HG03139 (cell line): ENCODE measurements around the gene RHOXF2.
"Not testable (repeated sequence)": the region's sequence is repeated elsewhere in the genome, so short reads cannot be mapped to it uniquely, and the experiment has no call there.

Source experiments
- ATAC-seq: cut with Tn5 transposase; IDR thresholded peaks from one replicate; pipeline ENCODE4 v1.9.1; 2021; ENCODE audit not compliant: unreplicated experiment

RHOXF2 gene

DNA sequence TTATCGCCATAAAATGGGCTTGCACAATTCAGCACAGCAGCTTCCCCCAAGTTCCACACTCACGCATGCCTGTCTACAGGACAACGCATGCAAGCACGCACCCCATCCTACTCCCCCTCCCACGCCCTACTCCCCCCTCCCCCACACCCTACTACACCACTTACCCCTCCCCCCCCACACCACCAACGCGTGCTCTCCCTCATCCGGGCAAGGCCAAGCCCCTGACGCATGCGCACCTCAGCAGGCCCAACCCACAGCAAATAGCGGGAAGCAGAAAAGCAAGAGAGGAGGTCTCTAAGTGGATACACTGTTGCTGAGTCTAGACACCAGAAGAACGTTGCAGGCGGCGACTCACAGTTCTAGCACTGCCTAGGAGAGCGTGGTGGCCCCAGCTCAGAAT lies at the start of gene RHOXF2:
TSS of gene RHOXF2 (plus strand) at position 301 of the 400 bp plus-strand sequence. CDS start 138 bp downstream, outside the sequence.
- not testable (repeated sequence) for ATAC-seq

DNA sequence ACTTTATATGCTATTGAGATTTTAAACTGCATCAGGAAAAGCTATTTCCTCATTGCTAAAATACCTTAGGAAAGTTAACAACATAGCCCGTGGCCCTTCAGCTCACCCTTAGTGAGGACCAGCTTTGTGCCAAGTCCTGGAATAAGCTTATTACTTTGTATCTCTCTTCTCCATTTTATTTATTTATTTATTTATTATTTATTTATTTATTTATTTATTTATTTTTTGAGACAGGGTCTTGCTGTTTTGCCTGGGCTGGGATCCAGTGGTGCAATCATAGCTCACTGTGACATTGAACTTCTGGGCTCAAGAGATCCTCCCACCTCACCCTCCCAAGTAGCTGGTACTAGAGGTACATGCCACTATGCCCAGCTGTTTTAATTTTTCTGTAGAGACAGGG lies 49.0 kb upstream of the RHOXF2 start:
- ATAC-seq: no peak

- no peak for ATAC-seq
Observed at GRCh38 chrX:120111611-120112010, 46.8 kb upstream of the RHOXF2 start.

- no peak for ATAC-seq
Observed at GRCh38 chrX:120115438-120115963, 42.9 kb upstream of the RHOXF2 start, which contains the start of gene RHOXF1. Gene RHOXF1, minus strand, starts transcription at chrX:120115913. Its CDS starts 51 bp downstream, at chrX:120115862.

- ATAC-seq: no peak
Observed at GRCh38 chrX:120120223-120120622, 38.2 kb upstream of the RHOXF2 start.

- no peak for ATAC-seq
Observed at GRCh38 chrX:120125444-120125843, 33.0 kb upstream of the RHOXF2 start.

- not testable (repeated sequence) for ATAC-seq
Observed at GRCh38 chrX:120128306-120128846, 30.0 kb upstream of the RHOXF2 start.

- no peak for ATAC-seq
Observed at GRCh38 chrX:120136128-120136527, 22.3 kb upstream of the RHOXF2 start.

DNA sequence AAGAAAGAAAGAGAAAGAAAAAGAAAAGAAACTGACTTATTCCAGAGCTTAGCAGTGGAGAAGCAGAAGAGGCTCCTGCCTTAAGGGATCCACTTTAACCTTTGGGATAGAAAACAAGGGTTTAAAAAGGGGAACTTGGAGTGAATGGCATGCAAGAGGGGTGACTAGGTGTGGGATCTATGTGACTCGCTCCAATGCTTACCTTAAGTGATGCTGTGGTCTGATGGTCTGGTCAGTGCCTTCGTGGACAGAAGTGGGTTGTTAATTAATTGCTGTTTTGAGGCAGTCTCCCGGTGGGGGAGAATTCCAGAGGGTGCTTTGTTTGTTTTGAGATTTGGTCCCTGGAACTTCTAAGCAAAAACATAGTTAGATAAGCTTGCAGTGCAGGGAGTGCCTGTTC lies 21.6 kb upstream of the RHOXF2 start:
- ATAC-seq: no peak

DNA sequence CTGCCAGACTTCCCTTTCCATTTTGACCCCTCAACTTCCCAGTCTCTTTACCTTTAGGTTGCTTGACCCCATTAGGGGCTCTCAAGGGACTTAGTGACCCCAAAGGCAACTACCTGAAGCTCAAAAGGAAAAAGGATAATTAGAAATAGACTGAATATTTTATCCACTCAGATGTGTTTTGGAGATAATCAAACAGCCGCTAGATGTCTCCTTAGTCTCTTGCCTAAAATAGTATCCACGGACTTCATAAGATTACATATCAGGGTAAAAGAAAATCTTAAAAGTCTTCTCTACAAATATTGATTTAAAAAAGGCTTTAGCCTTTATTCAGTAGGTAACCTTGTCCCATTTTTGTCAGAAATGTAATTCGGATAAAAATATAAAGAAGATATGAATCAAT lies 21.0 kb upstream of the RHOXF2 start:
- no peak for ATAC-seq

DNA sequence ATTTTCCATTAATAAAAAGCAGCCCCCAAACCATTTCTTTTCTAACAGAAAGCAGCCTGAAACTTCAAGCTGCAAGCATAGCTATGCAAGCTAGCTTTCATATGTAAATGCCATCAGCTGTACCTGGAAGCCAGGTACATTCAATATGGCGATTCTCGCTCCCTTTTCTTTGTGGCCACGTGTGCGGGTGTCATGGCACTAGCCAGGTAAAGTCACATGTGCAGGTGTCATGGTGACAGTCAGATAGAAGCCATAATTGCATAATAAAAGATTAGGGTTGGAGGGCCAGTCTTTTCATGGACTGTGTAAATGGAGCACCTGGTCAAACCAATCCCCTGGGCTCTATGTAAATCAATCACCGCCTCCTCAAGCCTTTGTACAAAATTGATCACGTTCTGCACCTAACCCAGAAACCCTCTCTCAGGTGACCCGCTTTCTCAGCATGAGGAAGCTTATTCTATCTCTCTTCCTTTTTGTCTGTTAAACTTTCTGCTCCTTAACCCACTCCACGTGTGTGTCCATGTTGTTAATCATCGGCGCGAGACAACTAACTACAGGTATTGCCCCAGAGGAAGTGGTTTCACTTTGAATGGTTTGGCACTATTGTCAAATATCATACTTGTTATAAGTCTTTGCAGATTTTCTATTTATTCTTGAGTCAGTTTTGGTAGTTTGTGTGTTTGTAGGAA lies 18.0 kb upstream of the RHOXF2 start:
- no peak for ATAC-seq

- ATAC-seq: no peak
Observed at GRCh38 chrX:120144178-120144844, 14.1 kb upstream of the RHOXF2 start.

- ATAC-seq: no peak
Observed at GRCh38 chrX:120145295-120145925, 13.0 kb upstream of the RHOXF2 start.

- ATAC-seq: not testable (repeated sequence)
Observed at GRCh38 chrX:120146323-120146722, 12.1 kb upstream of the RHOXF2 start.

GRCh38 chrX:120147537-120147936 lies 10.9 kb upstream of the RHOXF2 start:
- no peak for ATAC-seq

DNA sequence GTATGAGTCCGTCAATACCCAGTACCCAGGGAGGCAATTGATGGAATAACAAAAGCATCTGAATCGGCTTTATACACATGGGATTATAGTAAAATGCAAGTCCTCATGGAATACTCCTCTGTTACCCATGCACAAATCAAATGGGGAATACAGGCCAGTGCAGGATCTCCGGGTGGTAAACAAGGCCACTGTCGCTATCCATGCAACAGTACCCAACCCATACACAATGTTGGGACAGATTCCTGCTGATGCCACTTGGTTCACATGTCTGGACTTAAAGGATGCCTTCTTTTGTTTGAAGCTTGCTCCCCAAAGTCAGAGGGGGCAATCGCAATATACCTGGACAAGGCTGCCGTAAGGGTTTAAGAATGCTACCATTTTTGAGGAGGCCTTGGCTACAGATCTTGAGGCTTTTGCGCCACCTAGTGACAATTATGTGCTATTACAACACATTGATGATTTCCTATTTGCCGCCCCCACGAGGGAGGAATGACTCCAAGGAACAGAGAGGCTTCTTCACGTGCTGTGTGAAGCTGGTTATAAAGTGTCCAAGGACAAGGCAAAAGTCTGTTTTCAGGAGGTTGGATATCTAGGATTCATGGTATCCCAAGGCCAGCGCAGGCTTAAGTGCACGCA lies 8.2 kb upstream of the RHOXF2 start:
- not testable (repeated sequence) for ATAC-seq

DNA sequence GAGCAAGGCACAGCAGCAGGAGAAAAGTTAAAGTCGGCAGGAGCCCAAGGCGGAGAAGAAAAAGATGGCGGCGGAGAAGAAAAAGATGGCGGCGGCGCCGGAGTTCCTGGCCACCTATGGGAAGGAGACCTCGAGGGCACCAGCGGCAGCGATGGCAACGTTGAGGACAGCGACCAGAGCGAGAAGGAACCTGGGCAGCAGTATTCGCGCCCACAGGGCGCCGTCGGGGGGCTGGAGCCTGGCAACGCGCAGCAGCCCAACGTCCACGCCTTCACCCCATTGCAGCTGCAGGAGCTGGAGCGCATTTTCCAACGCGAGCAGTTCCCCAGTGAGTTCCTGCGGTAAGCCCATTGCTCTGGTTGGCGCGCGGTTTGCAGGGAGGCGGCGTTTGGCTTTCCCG lies 673 bp downstream of the RHOXF2 start:
- not testable (repeated sequence) for ATAC-seq

- not testable (repeated sequence) for ATAC-seq
Observed at GRCh38 chrX:120193254-120193653, 34.8 kb downstream of the RHOXF2 start.

DNA sequence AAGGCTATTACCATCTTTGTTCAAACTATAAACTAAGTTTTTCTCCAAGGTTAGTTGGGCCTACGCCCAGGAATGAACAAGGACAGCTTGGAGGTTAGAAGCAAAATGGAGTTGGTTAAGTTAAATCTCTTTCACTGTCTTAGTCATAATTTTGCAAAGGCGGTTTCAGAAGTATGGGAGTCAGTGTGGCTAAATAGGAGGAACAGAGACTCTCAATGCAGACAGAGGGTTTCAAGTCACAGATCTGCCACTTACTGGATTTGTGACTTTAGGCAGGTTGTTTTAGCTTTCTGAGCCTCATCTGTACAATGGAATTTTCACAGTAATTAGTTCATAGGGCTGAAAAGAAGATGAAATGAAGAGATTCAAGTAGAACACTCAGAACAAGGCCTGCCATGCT lies 35.3 kb downstream of the RHOXF2 start:
- not testable (repeated sequence) for ATAC-seq

DNA sequence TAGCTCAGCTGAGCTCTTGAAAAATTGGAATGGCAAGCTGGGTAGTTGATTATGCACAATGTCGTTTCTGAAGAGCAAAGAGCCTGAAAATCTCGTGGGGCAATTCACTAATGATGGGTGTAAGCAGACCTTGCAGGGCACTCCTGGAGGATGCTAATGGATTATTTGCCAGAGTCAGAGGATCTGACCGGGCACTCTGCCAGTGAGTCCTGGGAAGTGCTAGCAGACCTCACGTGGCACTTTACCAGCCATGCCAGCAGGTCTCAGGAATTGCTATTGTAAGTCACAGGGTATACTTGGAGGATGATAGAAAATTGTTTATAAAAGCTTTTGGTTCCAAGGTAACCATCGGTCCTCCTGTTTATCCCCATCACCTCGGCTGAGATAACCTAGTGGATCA lies 37.4 kb downstream of the RHOXF2 start:
- not testable (repeated sequence) for ATAC-seq
